NCI-H1930 (cell line): ENCODE data around the gene PGAP3.

ENCODE experiments used
- DNase-seq, 2 experiments: peaks; one replicate each; lab custom pipeline; 2025; lab: John Stamatoyannopoulos, UW

PGAP3 gene

GRCh38 chr17:39660397-39661385 is 27.2 kb downstream of the PGAP3 start:
- DNase-seq: no peak

GRCh38 chr17:39660011-39660360 is 27.9 kb downstream of the PGAP3 start:
- DNase-seq: no peak

- no peak for DNase-seq
Observed at GRCh38 chr17:39659279-39660010, 28.4 kb downstream of the PGAP3 start.

GRCh38 chr17:39658760-39659159 is 29.1 kb downstream of the PGAP3 start:
- DNase-seq: no peak

- DNase-seq: no peak
Observed at GRCh38 chr17:39658346-39658745, 29.5 kb downstream of the PGAP3 start.

GRCh38 chr17:39655105-39655504 is 32.8 kb downstream of the PGAP3 start:
- DNase-seq: no peak

GRCh38 chr17:39653662-39654331 is 34.1 kb downstream of the PGAP3 start:
- DNase-seq: peak; percentile 16 to 50

- DNase-seq: no peak
Observed at GRCh38 chr17:39653316-39653661, 34.6 kb downstream of the PGAP3 start.

- DNase-seq: no peak
Observed at GRCh38 chr17:39652587-39653315, 35.1 kb downstream of the PGAP3 start.

GRCh38 chr17:39651923-39652586 is 35.8 kb downstream of the PGAP3 start:
- DNase-seq: no peak

GRCh38 chr17:39650121-39650579 is 37.7 kb downstream of the PGAP3 start:
- DNase-seq: no peak

GRCh38 chr17:39648616-39649366 is 39.1 kb downstream of the PGAP3 start:
- no peak for DNase-seq

GRCh38 chr17:39647256-39647655 is 40.6 kb downstream of the PGAP3 start:
- no peak for DNase-seq

- no peak for DNase-seq
Observed at GRCh38 chr17:39643271-39643670, 44.6 kb downstream of the PGAP3 start.

GRCh38 chr17:39642291-39643074 is 45.4 kb downstream of the PGAP3 start:
- no peak for DNase-seq

- no peak for DNase-seq
Observed at GRCh38 chr17:39641883-39642282, 46.0 kb downstream of the PGAP3 start.

- DNase-seq: no peak
Observed at GRCh38 chr17:39641097-39641496, 46.8 kb downstream of the PGAP3 start.

- no peak for DNase-seq
Observed at GRCh38 chr17:39640591-39641031, 47.2 kb downstream of the PGAP3 start.

- DNase-seq: no peak
Observed at GRCh38 chr17:39639566-39640458, 48.0 kb downstream of the PGAP3 start.
